OCI-LY3 (cell line): ENCODE data around the gene OMP.

ENCODE experiments used
- EZH2phosphoT487 ChIP-seq: fragments of 200-600 bp; shearing (Covaris generic); IDR thresholded peaks from 2 replicates; pipeline ENCODE4 v1.6.1; 2018; ENCODE audit warnings: antibody characterized with exemption, mixed run types, low read depth
- TF ChIP-seq, protein P1 (sequence below): fragments of 200-600, 300-600 bp; sonication (generic); IDR thresholded peaks from 2 replicates; pipeline ENCODE4 v1.5.1; 2014; ENCODE audit warnings: antibody characterized with exemption, low read length, low read depth

DNA sequence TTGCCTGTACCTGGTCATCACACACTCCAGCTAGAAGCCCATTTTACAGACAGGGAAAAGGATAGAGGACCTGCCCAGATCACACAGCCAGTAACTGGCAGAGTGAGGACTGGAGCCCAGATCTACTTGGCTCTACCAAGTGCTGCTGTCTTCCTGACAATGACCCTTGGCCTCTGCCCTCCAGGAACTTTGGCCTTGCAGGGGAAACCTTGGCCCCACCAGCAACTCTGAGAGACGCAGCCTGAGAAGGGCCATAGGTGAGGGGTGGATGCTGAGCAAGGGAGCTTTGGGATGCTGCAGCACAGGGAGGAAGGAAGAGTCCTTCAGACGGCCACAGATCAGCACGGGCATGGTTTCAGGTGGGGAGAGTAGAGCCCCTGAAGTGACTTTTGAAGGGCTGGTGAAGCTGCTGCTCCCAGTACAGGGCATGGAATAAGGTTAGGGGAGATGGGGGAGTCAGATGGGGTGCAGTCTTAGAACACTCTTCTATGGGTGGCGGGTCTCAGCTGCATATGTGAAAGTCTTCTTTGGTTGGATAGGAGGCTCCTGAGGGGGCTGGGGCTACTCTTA is 37.9 kb upstream of the OMP start:
- TF ChIP-seq, protein P1, sequence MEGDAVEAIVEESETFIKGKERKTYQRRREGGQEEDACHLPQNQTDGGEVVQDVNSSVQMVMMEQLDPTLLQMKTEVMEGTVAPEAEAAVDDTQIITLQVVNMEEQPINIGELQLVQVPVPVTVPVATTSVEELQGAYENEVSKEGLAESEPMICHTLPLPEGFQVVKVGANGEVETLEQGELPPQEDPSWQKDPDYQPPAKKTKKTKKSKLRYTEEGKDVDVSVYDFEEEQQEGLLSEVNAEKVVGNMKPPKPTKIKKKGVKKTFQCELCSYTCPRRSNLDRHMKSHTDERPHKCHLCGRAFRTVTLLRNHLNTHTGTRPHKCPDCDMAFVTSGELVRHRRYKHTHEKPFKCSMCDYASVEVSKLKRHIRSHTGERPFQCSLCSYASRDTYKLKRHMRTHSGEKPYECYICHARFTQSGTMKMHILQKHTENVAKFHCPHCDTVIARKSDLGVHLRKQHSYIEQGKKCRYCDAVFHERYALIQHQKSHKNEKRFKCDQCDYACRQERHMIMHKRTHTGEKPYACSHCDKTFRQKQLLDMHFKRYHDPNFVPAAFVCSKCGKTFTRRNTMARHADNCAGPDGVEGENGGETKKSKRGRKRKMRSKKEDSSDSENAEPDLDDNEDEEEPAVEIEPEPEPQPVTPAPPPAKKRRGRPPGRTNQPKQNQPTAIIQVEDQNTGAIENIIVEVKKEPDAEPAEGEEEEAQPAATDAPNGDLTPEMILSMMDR = no peak
- TF ChIP-seq EZH2phosphoT487 = no peak
